GM12878 (cell line): ENCODE data around the gene FGF11. TPM values are rescaled to one million over a fixed set of nuclear protein-coding genes. Genes with fewer than 3 reads are reported as not detected.

ENCODE experiments used
- ATAC-seq: fragments of 200-7000 bp; cut with Tn5 transposase; 3 replicates; pipeline ENCODE4 v1.9.1; 2020; ENCODE audit warnings: mild to moderate bottlenecking, moderate library complexity
- BruUV-seq: library from RNA; stranded (reverse); fragments of 400-500 nt; replicated peaks from 2 replicates; lab custom pipeline; 2021; lab: Mats Ljungman, UMichigan
- CTCF ChIA-PET: fragments of 300-600 bp; sonication (Branson Sonifier 250); formaldehyde crosslinking; extraction: SDS; loops from one replicate; lab custom pipeline; 2021; ENCODE audit warnings: inconsistent platforms; lab: Yijun Ruan, JAX
- POLR2A ChIA-PET: fragments of 350-600 bp; formaldehyde crosslinking; extraction: SDS; loops from one replicate; lab custom pipeline; 2021; ENCODE audit warnings: inconsistent platforms; lab: Charles Lee
- RAD21 ChIA-PET: fragments of 300-600 bp; sonication (Branson Sonifier 250); formaldehyde crosslinking; loops from one replicate; lab custom pipeline; 2023; ENCODE audit warnings: antibody characterized with exemption; ENCODE audit not compliant: unreplicated experiment; lab: Charles Lee
- SMC1A ChIA-PET: fragments of 300-600 bp; sonication (Branson Sonifier 250); formaldehyde crosslinking; loops from one replicate; lab custom pipeline; 2023; ENCODE audit not compliant: unreplicated experiment, uncharacterized antibody; lab: Charles Lee
- DNase-seq: peaks from one replicate; pipeline ENCODE4 v3.0.0-alpha.2; 2011; ENCODE audit warnings: low read depth, low spot score
- FAIRE-seq: peaks from 3 replicates; lab custom pipeline; 2011; peaks lifted over from hg19 to GRCh38; lab: Jason Lieb, UNC
- H2AFZ ChIP-seq: 2 replicates; pipeline ENCODE4 v1.6.0; 2011; ENCODE audit warnings: low read depth, low read length, control low read depth; ENCODE audit not compliant: control insufficient read depth
- H3K27ac ChIP-seq: 2 replicates; pipeline ENCODE4 v1.5.1; 2011; ENCODE audit warnings: control low read depth; ENCODE audit not compliant: control insufficient read depth, insufficient read depth
- H3K27me3 ChIP-seq, 2 experiments: replicated peaks in 1 of 2; 2 replicates each; pipeline versions ENCODE4 v1.6.0 to v1.6.1; 2011; ENCODE audit warnings: low read length in 1 of 2; ENCODE audit not compliant: control insufficient read depth in 2 of 2, insufficient read depth in 2 of 2
- H3K36me3 ChIP-seq, 2 experiments: 2 replicates each; pipeline ENCODE4 v1.5.1; 2011; ENCODE audit warnings: low read length in 1 of 2; ENCODE audit not compliant: control insufficient read depth in 2 of 2, insufficient read depth in 2 of 2
- H3K4me1 ChIP-seq: 2 replicates; pipeline ENCODE4 v1.6.1; 2011; ENCODE audit warnings: mild to moderate bottlenecking, low read length, moderate library complexity, mixed read lengths; ENCODE audit not compliant: control insufficient read depth, insufficient read depth
- H3K4me2 ChIP-seq: 2 replicates; pipeline ENCODE4 v1.6.0; 2011; ENCODE audit warnings: control low read depth; ENCODE audit not compliant: control insufficient read depth, insufficient read depth
- H3K4me3 ChIP-seq: fragments of 200-600 bp; sonication (generic); 2 replicates; pipeline ENCODE4 v1.5.1; 2016
- H3K79me2 ChIP-seq: 2 replicates; pipeline ENCODE4 v1.6.0; 2011; ENCODE audit warnings: low read length; ENCODE audit not compliant: control insufficient read depth, insufficient read depth
- H3K9ac ChIP-seq: 2 replicates; pipeline ENCODE4 v1.8.0; 2011; ENCODE audit warnings: low read length, control low read depth, mixed read lengths; ENCODE audit not compliant: control insufficient read depth, insufficient read depth
- H3K9me3 ChIP-seq: replicated peaks from 3 replicates; pipeline ENCODE4 v1.5.1; 2011; ENCODE audit warnings: mild to moderate bottlenecking, low read length; ENCODE audit not compliant: control insufficient read depth, insufficient read depth
- H4K20me1 ChIP-seq: 2 replicates; pipeline ENCODE4 v1.6.0; 2011; ENCODE audit not compliant: control insufficient read depth, insufficient read depth
- CHD4 ChIP-seq: fragments of 200-600 bp; sonication (generic); IDR thresholded peaks from 2 replicates; pipeline ENCODE4 v1.6.1; 2016; ENCODE audit warnings: mild to moderate bottlenecking
- EP300 ChIP-seq, 2 experiments: fragments of 150-350 bp in 1 of 2; IDR thresholded peaks; 2 replicates each; pipeline ENCODE4 v1.6.1; 2011 to 2012; ENCODE audit warnings: low read depth in 2 of 2, low read length in 2 of 2, borderline replicate concordance in 1 of 2, improper control_type of control experiment in 1 of 2, inconsistent platforms in 1 of 2; ENCODE audit not compliant: control insufficient read depth in 1 of 2
- GATAD2B ChIP-seq: fragments of 450-650 bp; conservative IDR thresholded peaks from 2 replicates; pipeline ENCODE4 v1.6.1; 2017; ENCODE audit warnings: low read depth, mild to moderate bottlenecking, moderate library complexity
- MLLT1 ChIP-seq: fragments of 450-650 bp; IDR thresholded peaks from 2 replicates; pipeline ENCODE4 v1.6.1; 2016; ENCODE audit warnings: mild to moderate bottlenecking
- MTA2 ChIP-seq: fragments of 450-650 bp; IDR thresholded peaks from 2 replicates; pipeline ENCODE4 v1.6.1; 2016; ENCODE audit warnings: low read depth, mild to moderate bottlenecking, moderate library complexity
- MTA3 ChIP-seq: IDR thresholded peaks from 2 replicates; pipeline ENCODE4 v1.6.1; 2012; ENCODE audit warnings: low read length, inconsistent platforms, borderline replicate concordance
- NFXL1 ChIP-seq: fragments of 450-650 bp; IDR thresholded peaks from 2 replicates; pipeline ENCODE4 v1.6.1; 2017; ENCODE audit warnings: antibody characterized with exemption, mild to moderate bottlenecking, borderline replicate concordance
- PBX3 ChIP-seq: IDR thresholded peaks from 2 replicates; pipeline ENCODE4 v1.6.1; 2011; ENCODE audit warnings: mild to moderate bottlenecking, low read depth, low read length, moderate library complexity; ENCODE audit not compliant: insufficient replicate concordance
- SUZ12 ChIP-seq: fragments of 200-600 bp; sonication (generic); IDR thresholded peaks from one replicate; pipeline ENCODE4 v1.6.1; 2018; ENCODE audit warnings: antibody characterized with exemption, mild to moderate bottlenecking; ENCODE audit not compliant: unreplicated experiment
- ZBTB4 ChIP-seq: fragments of 450-650 bp; formaldehyde crosslinking; IDR thresholded peaks from 2 replicates; pipeline ENCODE4 v1.4.0; 2022; ENCODE audit warnings: mild to moderate bottlenecking, moderate library complexity
- ZBTB40 ChIP-seq: fragments of 450-650 bp; IDR thresholded peaks from 2 replicates; pipeline ENCODE4 v1.6.1; 2016; ENCODE audit warnings: mild to moderate bottlenecking, moderate library complexity, borderline replicate concordance
- WGBS: methylation state at CpG from one replicate; pipeline ENCODE4 v1.1.6; 2016; ENCODE audit warnings: low lambda C conversion rate; ENCODE audit not compliant: insufficient replicate concordance, insufficient coverage; ENCODE audit errors: missing lambda C conversion rate; 5-methylcytosine and 5-hydroxymethylcytosine counted together
- in situ Hi-C: fragments of 300-500 bp; cut with MboI; formaldehyde crosslinking; loops from 9 replicates; pipeline ENCODE4 v1.14.3; 2018; ENCODE audit warnings: mixed read lengths
- intact Hi-C: fragments of 100-400 bp; cut with micrococcal nuclease; formaldehyde crosslinking; loops from one replicate; pipeline ENCODE4 v1.14.2; 2022; ENCODE audit not compliant: unreplicated experiment
- polyA plus RNA-seq, 11 experiments: library from polyadenylated mRNA; depleted of rRNA in 4 of 11; unstranded in 6 of 11; stranded (reverse) in 5 of 11; fragments of >200 nt; fragmentation: Nextera tagmentation in 4 of 11; fragmentation: Illumina TruSeq in 1 of 11; extraction: Ambion mirVana in 4 of 11; extraction: Trizol in 1 of 11; gene quantifications; 1 replicate in 1 of 11; 2 replicates in 10 of 11; pipeline versions ENCODE4 v1.2.1 to v1.2.3, GENCODE V29; 2011 to 2016; ENCODE audit warnings: inconsistent platforms in 2 of 11, missing spikeins in 2 of 11, low read depth in 1 of 11
- total RNA-seq, 4 experiments: library from RNA; depleted of rRNA in 3 of 4; stranded (reverse); fragments of >200 nt in 3 of 4; fragmentation: Illumina TruSeq in 1 of 4; extraction: Trizol in 1 of 4; gene quantifications; 2 replicates each; pipeline versions ENCODE4 v1.2.1 to v1.2.3, GENCODE V29; 2013 to 2021

FGF11 gene
- total and polyA plus RNA-seq, 10 of the 15 experiments (the other 5 are each of a cell fraction or from before 2014, with no cell fraction given): 0.69 to 21.1 (median 2.6) TPM

DNA sequence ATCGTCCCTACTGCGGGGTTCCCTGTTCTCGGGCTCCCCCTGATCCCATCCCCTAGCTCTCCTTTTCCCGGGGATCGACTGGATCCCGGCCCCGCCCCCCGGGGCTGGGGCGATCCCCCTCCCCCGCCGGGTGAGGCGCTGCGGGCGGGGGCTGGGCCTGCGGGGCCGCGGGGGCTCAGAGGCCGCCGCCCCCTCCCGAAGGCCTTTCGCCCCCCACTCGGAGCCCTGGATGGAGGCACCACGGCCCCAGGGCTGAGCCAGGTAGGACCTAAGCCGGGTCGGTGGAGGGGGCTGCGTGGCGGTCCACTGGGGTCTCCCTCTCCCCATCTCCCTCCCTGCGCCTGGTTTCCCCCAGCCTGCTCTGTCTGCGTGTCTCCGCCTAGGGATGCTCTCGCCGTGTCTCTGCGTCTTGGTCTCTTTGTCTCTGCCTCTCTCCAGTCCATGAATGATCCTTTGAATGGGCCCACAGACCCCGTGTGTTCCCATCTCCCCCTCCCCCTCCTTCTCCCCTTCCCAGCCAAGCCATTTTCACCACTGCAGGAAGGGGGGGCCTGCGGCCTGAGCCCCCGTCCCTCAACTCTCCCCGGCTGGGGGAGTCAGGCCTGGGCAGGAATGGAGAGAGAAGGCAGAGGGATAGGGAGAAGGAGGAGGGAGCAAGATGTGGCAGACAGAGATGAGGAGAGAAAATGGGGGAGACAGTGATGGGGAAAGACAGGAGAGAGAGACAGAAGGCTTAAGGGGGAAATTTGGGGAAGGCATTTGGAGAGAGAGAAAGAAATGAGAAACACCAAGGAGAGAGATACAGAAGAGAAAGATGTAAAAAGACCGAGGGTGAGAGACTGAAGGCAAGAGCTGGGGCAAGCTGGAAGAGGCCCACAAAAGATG lies 33.7 kb upstream of the FGF11 start:
- Histone ChIP-seq H2AFZ (peak overlapping the region; percentile 96; the same call in 1 of the 2 replicates), H3K36me3 (no peaks in the 10 kb centered on the region)
- TF ChIP-seq ZBTB40: no peak
- no peak for TF ChIP-seq MLLT1
- TF ChIP-seq GATAD2B: no peak
- no peak for TF ChIP-seq EP300 (IDR thresholded peaks at IDR 0.05; ENCODE audit: borderline replicate concordance in 1 of 2, control insufficient read depth in 1 of 2, low read depth in 2 of 2, low read length in 2 of 2)
- TF ChIP-seq MTA3: no peak
- no peak for TF ChIP-seq SUZ12
- TF ChIP-seq NFXL1: no peak
- TF ChIP-seq MTA2: no peak
- TF ChIP-seq ZBTB4: no peak
- no peak for TF ChIP-seq CHD4
- no peak for TF ChIP-seq PBX3

More for the DNA sequence above, 33.7 kb upstream of the FGF11 start:
- no TSS peak for BruUV-seq
- Histone ChIP-seq H3K79me2 (peaks cover 2% of the 10 kb centered on the region), H3K4me3 (peak overlapping the region; percentile 85; the same call in 1 of the 2 replicates), H3K9ac (no peak overlapping the region), H3K4me2 (peak overlapping the region; percentile 72), H3K27me3 (peaks cover 0 to 6% of the 10 kb centered on the region in 2 experiments; a peak in 2 of 4 replicates), H3K4me1 (peaks cover 3% of the 10 kb centered on the region; the same call in 1 of the 2 replicates), H3K27ac (no peak overlapping the region), H4K20me1 (no peaks in the 10 kb centered on the region), H3K9me3 (no peaks in the 10 kb centered on the region)
- ATAC-seq: no peak
- in situ Hi-C loops: no loop called here
- 37% methylated on average over 19 of the region's 38 CpGs for WGBS
- ChIA-PET SMC1A (no interaction called here), CTCF (interaction anchor here (0.6 to 0.8 kb wide), 2 partner anchors 50 to 63 kb away, joined by 3 to 4 read pairs; no protein-coding TSS in a partner anchor), POLR2A (interaction anchor here (0.6 to 1.8 kb wide), 2 partner anchors 34 to 121 kb away, joined by 3 to 14 read pairs; partner anchors contain the start of gene FGF11), RAD21 (no interaction called here)
- DNase-seq: no peak
- intact Hi-C loops: no loop called here
- FAIRE-seq: no peak
